Transverse colon (tissue), 4 donors: ENCODE data around the gene PTPRG. TPM values are rescaled to one million over a fixed set of nuclear protein-coding genes. Genes with fewer than 3 reads are reported as not detected.

Experiments used
- DNase-seq: peaks from one replicate; pipeline ENCODE4 v3.0.0-alpha.2; 2019
- H3K27ac ChIP-seq, 4 donors: fragments of 200-600 bp; sonication (generic); 2 replicates each; pipeline ENCODE4 v1.5.1; 2016 to 2018; ENCODE audit warnings: inconsistent platforms in 4 of 4
- H3K27me3 ChIP-seq: fragments of 200-600 bp; sonication (generic); 2 replicates; pipeline ENCODE4 v1.5.1; 2017; ENCODE audit warnings: inconsistent platforms
- H3K36me3 ChIP-seq, 4 donors: fragments of 200-600 bp; sonication (generic); 2 replicates each; pipeline ENCODE4 v1.5.1; 2017 to 2019; ENCODE audit warnings: inconsistent platforms in 4 of 4
- H3K4me1 ChIP-seq, 4 donors: fragments of 200-600 bp; sonication (generic); 2 replicates each; pipeline ENCODE4 v1.5.1; 2017 to 2020; ENCODE audit warnings: inconsistent platforms in 4 of 4
- H3K4me3 ChIP-seq, 4 donors: fragments of 200-600 bp; sonication (generic); 1 replicate in 1 of 4; 2 replicates in 3 of 4; pipeline versions ENCODE4 v1.5.1 to v1.6.1; 2017 to 2019; ENCODE audit warnings: inconsistent platforms in 4 of 4
- H3K9me3 ChIP-seq, 2 donors: fragments of 200-600 bp; sonication (generic); 2 replicates each; pipeline ENCODE4 v1.5.1; 2017 to 2019; ENCODE audit warnings: inconsistent platforms in 2 of 2
- EP300 ChIP-seq: sonication (generic); formaldehyde crosslinking; IDR thresholded peaks from one replicate; pipeline ENCODE4 v1.6.1; 2017; ENCODE audit warnings: antibody characterized with exemption, low read depth
- POLR2A ChIP-seq: fragments of 450-650 bp; IDR thresholded peaks from one replicate; pipeline ENCODE4 v1.6.1; 2016; ENCODE audit warnings: antibody characterized with exemption, mild to moderate bottlenecking, moderate library complexity
- POLR2AphosphoS5 ChIP-seq, 3 donors: sonication (generic); formaldehyde crosslinking; IDR thresholded peaks; one replicate each; pipeline ENCODE4 v1.6.1; 2016; ENCODE audit warnings: antibody characterized with exemption in 3 of 3
- WGBS, 2 donors: methylation state at CpG; one replicate each; pipeline ENCODE4 v1.1.5; 2018; ENCODE audit warnings: low coverage in 1 of 2; 5-methylcytosine and 5-hydroxymethylcytosine counted together
- in situ Hi-C, 4 donors: fragments of 200-750 bp; cut with MboI; loops; one replicate each; pipeline versions ENCODE4 v1.15.0 to v1.15.1; 2017; ENCODE audit warnings: low sequenced_read_pairs in 3 of 4, low pct_ligation_motif_present in 1 of 4, low pct_unique_long_range_greater_than_20kb in 1 of 4
- intact Hi-C: fragments of 100-400 bp; cut with DNase I; formaldehyde crosslinking; loops from one replicate; pipeline ENCODE4 v1.15.1; 2023; ENCODE audit warnings: low total_unique reads
- total RNA-seq, 4 donors: library from RNA; depleted of rRNA; stranded (reverse); fragments of >200 nt; gene quantifications; one replicate each; pipeline ENCODE4 v1.1.0, GENCODE V29; 2016
- TF ChIP-seq, protein P1 (sequence below), 5 experiments: fragments of 200-600 bp in 3 of 5; fragments of 450-650 bp in 2 of 5; sonication (generic) in 3 of 5; IDR thresholded peaks; 1 replicate in 2 of 5; 2 replicates in 3 of 5; pipeline ENCODE4 v1.5.1; 2016 to 2017; ENCODE audit warnings: antibody characterized with exemption in 5 of 5, inconsistent platforms in 3 of 5, mild to moderate bottlenecking in 2 of 5, moderate library complexity in 1 of 5

Gene PTPRG
- total RNA-seq, 4 donors from 2014 or later = 29.2 to 83.4 (median 41.6) TPM

- peaks cover 0 to 3% (median 0%) of the 10 kb centered on the region in 4 donors for H3K4me1 ChIP-seq
- 74 to 84% methylated on average over 5 to 6 of the region's 6 CpGs for WGBS, 2 donors
Observed at GRCh38 chr3:62159709-62160092, 598.3 kb downstream of the PTPRG start.

GRCh38 chr3:62161371-62161770, 600.0 kb downstream of the PTPRG start:
- intact Hi-C loops = no loop called here
- no peaks in the 10 kb centered on the region for H3K36me3 ChIP-seq
- 71% methylated on average over 4 of the region's 4 CpGs for WGBS, 2 donors
- H3K4me3 ChIP-seq = no peak overlapping the region
- H3K4me1 ChIP-seq = peaks cover 0 to 3% (median 0%) of the 10 kb centered on the region in 4 donors
- no peaks in the 10 kb centered on the region for H3K9me3 ChIP-seq
- in situ Hi-C loops = no loop called here
- TF ChIP-seq POLR2AphosphoS5 (IDR thresholded peaks at IDR 0.05) (no peak), EP300 (no peak), POLR2A (no peak)
- TF ChIP-seq, protein P1, sequence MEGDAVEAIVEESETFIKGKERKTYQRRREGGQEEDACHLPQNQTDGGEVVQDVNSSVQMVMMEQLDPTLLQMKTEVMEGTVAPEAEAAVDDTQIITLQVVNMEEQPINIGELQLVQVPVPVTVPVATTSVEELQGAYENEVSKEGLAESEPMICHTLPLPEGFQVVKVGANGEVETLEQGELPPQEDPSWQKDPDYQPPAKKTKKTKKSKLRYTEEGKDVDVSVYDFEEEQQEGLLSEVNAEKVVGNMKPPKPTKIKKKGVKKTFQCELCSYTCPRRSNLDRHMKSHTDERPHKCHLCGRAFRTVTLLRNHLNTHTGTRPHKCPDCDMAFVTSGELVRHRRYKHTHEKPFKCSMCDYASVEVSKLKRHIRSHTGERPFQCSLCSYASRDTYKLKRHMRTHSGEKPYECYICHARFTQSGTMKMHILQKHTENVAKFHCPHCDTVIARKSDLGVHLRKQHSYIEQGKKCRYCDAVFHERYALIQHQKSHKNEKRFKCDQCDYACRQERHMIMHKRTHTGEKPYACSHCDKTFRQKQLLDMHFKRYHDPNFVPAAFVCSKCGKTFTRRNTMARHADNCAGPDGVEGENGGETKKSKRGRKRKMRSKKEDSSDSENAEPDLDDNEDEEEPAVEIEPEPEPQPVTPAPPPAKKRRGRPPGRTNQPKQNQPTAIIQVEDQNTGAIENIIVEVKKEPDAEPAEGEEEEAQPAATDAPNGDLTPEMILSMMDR (IDR thresholded peaks at IDR 0.05) = no peak
- no peaks in the 10 kb centered on the region for H3K27me3 ChIP-seq
- no peak overlapping the region for H3K27ac ChIP-seq
- no peak for DNase-seq

More at GRCh38 chr3:62159709-62160092, 598.3 kb downstream of the PTPRG start:
- in situ Hi-C loops = no loop called here
- no peaks in the 10 kb centered on the region for H3K27me3 ChIP-seq
- intact Hi-C loops = no loop called here
- H3K4me3 ChIP-seq = no peak overlapping the region
- DNase-seq = peak; percentile 25
- peak overlapping the region; percentile 54 to 72 (median 66) for H3K27ac ChIP-seq
- TF ChIP-seq, protein P1 (IDR thresholded peaks at IDR 0.05) = no peak
- TF ChIP-seq POLR2AphosphoS5 (IDR thresholded peaks at IDR 0.05) = peak; percentile 54 to 79 (median 62)
- no peaks in the 10 kb centered on the region for H3K9me3 ChIP-seq
- no peaks in the 10 kb centered on the region for H3K36me3 ChIP-seq

GRCh38 chr3:62164196-62164595, 602.8 kb downstream of the PTPRG start:
- no peak for DNase-seq
- intact Hi-C loops = no loop called here
- H3K9me3 ChIP-seq = no peaks in the 10 kb centered on the region
- in situ Hi-C loops = no loop called here
- peaks cover 0 to 3% (median 0%) of the 10 kb centered on the region in 4 donors for H3K4me1 ChIP-seq
- no peaks in the 10 kb centered on the region for H3K36me3 ChIP-seq
- no peak for TF ChIP-seq POLR2AphosphoS5 (IDR thresholded peaks at IDR 0.05)
- TF ChIP-seq EP300 = no peak
- no peak for TF ChIP-seq POLR2A
- TF ChIP-seq, protein P1 (IDR thresholded peaks at IDR 0.05) = no peak
- 81 to 95% methylated on average over 3 to 5 of the region's 5 CpGs for WGBS, 2 donors
- no peak overlapping the region for H3K4me3 ChIP-seq
- H3K27me3 ChIP-seq = no peaks in the 10 kb centered on the region
- H3K27ac ChIP-seq = no peak overlapping the region

GRCh38 chr3:62164746-62165145, 603.4 kb downstream of the PTPRG start:
- 71 to 83% methylated on average over 5 of the region's 5 CpGs for WGBS, 2 donors
- H3K27me3 ChIP-seq = no peaks in the 10 kb centered on the region
- H3K36me3 ChIP-seq = no peaks in the 10 kb centered on the region
- no peak overlapping the region for H3K27ac ChIP-seq
- DNase-seq = no peak
- peaks cover 0 to 3% (median 0%) of the 10 kb centered on the region in 4 donors for H3K4me1 ChIP-seq
- TF ChIP-seq, protein P1 (IDR thresholded peaks at IDR 0.05) = no peak
- TF ChIP-seq POLR2A (no peak), POLR2AphosphoS5 (IDR thresholded peaks at IDR 0.05) (no peak), EP300 (no peak)
- intact Hi-C loops (no loop called here), in situ Hi-C loops (no loop called here)
- no peaks in the 10 kb centered on the region for H3K9me3 ChIP-seq
- no peak overlapping the region for H3K4me3 ChIP-seq
